ENCODE results near the gene AKR1C3.

Gene AKR1C3

DNA sequence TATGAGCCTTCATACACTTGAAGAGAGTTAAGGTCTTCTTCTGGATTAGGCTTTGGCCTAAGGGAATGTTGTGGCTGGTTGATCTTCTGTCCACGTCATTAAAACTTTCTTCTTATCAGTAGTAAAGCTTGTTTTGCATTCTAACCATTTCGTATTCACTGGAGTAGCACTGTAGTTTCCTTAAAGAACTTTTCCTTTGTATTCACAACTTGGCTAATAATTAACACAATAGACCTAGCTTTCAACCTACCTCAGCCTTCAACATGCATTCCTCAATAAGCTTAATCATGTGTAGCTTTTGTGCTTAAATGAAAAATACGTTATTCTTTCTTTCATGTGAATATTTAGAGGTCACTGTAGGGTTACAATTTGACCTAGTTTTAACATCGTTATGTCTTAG lies 48.0 kb downstream of the AKR1C3 start:
- DNase-seq (ENCODE audit: low read depth), result no peak

DNA sequence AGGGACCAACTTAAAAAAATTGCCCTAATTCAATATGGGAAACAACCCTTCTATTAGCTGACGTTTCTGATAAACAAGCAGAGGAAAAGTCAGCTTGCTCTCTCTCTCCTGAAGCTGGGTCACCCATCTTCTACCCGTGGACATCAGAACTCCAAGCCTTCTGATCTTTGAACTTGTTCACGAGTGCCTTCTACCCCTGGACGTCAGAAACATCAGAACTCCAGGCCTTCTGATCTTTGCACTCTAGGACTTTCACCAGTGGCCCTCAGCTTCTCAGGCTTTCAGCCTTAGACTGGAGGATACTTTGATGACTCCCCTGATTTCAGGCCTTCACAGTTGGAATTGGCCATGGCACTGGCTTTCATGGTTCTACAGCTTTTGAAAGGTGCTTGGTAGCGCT lies 48.9 kb downstream of the AKR1C3 start:
- DNase-seq (ENCODE audit: low read depth), result no peak

DNA sequence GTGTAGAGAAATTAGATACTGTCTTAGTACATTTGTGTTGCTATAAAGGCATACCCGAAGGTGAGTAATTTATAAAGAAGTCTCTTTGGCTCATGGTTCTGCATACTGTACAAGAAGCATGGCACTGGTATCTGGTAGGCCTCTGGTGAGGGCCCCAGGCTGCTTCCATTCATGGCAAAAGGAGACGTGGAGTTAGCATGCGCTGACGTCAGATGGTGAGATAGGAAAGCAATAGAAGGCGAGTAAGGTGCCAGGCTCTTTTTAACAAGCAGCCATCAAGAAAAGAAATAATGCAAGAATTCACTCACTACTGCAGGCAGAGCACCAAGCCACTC lies 52.7 kb downstream of the AKR1C3 start:
- DNase-seq (ENCODE audit: low read depth), result no peak

DNA sequence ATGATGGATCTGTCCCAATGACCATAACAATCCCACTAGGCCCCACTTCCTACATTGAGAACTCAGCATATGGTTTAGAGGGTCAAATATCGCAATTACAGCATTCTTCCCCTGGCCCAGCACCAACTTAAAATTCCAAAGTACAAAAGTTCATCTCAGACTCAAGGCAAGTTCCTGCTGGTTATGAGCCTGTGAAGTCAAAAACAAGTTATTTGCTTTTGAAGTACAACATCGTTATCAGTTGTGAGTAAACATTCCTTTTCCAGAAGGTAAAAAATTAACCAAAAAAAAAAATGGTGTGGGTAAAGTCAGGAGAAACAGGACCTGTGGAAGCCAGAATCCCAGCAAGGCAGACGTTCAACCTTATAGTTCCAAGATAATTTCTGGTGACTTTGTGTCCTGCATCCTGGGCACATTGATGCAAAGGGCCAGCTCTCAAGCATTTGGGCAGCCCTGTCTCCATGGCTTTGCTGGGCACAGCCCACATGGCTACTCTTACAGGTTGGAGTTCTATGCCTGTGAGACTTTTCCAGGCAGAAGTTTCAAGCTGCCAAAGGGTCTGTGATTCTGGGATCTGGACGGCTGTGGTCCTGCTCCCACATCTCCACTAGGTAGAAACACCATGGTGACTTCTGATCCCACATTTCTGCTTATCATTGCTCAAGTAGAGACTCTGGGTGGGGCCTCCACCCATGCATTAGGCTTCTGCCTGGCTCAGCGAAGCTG lies 53.2 kb downstream of the AKR1C3 start:
- no peak for DNase-seq (ENCODE audit: low read depth)

DNA sequence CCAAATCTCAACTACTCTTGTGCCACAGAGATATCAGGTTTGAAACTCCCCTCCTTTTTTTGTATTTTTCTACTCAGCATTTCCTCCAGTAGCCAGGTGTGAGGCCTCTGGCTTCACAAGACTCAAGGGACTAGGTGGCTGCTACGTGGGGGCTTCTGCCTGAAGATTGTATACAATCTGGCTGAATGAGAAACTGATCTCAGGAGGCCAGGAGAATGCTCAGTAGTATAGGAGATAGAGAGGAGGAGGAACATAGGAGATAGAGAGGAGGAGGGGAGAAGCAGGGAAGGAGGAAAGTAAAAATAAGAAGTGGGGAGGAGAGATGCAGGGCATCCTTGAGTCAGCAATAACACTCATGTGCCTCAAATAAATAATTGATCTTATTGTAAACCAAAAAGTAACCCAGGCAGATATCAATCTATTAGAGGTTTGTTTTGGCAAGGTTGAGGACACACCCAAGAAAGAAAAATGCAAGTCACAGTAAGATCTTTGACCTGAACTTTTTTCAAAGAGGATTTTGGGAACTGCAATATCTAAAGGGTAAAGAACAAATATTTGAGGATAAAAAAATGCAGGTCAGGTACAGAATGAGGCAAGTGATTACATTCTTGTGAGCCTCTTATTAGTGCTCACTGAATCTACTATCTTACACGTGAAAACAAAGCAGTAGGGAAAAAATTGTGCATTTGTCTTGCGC lies 53.9 kb downstream of the AKR1C3 start:
- no peak for DNase-seq (ENCODE audit: low read depth)

DNA sequence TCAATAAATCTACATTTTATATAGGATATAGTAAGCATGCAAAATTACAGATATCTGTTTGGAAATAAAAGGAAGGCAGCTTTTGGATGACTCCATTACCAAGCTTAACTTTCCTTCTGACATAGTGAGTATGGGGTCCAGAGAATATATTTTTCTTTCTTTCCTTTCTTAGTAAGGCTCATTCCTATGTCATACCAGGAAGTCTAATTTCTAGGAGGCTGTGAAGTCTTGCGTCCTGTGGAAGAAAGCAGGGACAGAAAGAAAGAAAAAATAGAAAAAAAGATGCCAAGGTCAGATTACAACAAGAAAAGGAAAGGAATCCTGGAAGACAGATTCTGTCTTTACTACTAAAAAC lies 54.4 kb downstream of the AKR1C3 start:
- DNase-seq (ENCODE audit: low read depth), result no peak

DNA sequence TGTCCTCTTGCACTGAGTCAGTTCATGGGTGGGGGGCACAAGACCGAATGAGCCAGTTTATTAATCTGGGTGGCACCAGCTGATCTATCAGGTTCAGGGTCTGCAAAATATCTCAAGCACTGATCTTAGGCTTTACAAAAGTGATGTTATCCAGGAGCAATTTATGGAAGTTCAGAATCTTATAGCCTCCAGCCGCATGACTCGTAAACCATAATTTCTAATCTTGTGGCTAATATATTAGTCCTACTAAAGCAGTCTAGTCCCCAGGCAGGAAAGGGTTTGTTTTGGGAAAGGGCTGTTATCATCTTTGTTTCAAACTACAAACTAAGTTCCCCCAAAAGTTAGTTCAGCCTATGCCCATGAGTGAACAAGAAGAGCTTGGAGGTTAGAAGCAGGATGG lies 56.9 kb downstream of the AKR1C3 start:
- DNase-seq (ENCODE audit: low read depth), result no peak

DNA sequence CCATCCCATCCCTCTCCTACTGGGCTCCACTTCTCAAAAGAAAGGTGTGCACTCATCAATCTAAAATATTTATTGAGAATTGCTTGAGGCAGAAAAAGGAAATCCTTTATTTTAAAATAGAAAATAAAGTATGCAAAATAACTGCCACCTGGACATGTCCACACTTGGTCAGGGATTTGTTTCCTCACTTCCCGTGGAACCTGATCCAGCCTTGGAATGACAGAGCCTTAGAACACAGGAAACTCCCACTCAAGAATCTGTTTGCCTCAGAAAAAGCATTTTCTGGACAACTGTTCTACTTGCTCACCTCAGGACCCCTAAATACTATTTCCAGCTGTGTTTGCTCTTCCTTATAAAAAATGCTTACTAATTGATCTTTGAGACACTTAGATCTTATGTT lies 61.7 kb downstream of the AKR1C3 start:
- DNase-seq (ENCODE audit: low read depth), result no peak
